MM.1S (cell line): ENCODE data around the gene LGALS3BP.

ENCODE experiments used
- EZH2 ChIP-seq: fragments of 300-600 bp; sonication (generic); optimal IDR thresholded peaks from 2 replicates; pipeline ENCODE3; 2017; ENCODE audit warnings: low read depth, mild to moderate bottlenecking, antibody characterized with exemption, low read length, mixed read lengths
- EZH2phosphoT487 ChIP-seq: fragments of 300-600 bp; sonication (generic); IDR thresholded peaks from 2 replicates; pipeline ENCODE4 v1.6.1; 2018; ENCODE audit warnings: antibody characterized with exemption, low read length
- TF ChIP-seq, protein P1 (sequence below): fragments of 300-600 bp; sonication (generic); IDR thresholded peaks from 2 replicates; pipeline ENCODE4 v1.5.1; 2016; ENCODE audit warnings: antibody characterized with exemption, low read length, mixed read lengths

DNA sequence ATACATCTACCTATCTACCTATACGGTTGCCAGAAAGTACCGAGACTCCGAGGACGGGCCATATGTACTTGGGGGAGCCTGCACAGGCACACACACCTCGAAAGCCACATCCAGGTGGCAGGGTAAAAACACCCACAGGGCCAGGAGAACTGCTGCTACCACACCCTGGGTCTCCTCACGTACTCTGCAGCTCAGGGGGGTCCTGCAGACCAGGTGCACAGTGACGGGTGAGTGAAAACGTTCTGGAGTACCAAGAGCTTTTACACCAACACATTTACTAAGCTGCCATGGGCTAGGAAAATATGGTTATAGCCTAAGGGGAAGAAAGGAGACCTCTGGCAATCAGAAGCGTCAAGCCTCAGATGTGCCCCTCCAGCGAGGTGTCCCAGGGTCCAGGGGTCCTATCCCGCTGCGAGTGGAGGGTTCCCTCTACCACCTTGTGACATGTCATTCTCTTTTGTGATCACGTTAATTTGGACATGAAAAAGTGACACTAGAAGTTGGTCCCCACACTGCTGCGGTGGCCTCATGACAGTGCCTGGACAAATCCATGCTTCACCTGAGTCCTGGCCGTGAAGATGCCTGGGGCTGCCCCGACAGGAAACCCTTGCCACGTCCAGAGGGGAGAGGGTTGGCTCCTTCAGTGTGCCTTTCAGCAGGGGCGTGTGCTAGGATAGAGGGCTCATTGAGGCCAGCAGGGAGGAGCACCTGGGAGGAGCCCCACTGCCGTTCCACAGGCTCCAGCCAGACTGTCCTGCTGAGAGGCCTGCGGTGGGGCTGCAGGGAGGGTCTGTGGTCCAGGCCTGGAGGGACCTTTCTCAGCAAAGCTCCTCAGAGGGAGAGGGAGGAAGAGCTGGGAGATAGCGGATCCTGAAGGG is 28.0 kb upstream of the LGALS3BP start:
- TF ChIP-seq, protein P1, sequence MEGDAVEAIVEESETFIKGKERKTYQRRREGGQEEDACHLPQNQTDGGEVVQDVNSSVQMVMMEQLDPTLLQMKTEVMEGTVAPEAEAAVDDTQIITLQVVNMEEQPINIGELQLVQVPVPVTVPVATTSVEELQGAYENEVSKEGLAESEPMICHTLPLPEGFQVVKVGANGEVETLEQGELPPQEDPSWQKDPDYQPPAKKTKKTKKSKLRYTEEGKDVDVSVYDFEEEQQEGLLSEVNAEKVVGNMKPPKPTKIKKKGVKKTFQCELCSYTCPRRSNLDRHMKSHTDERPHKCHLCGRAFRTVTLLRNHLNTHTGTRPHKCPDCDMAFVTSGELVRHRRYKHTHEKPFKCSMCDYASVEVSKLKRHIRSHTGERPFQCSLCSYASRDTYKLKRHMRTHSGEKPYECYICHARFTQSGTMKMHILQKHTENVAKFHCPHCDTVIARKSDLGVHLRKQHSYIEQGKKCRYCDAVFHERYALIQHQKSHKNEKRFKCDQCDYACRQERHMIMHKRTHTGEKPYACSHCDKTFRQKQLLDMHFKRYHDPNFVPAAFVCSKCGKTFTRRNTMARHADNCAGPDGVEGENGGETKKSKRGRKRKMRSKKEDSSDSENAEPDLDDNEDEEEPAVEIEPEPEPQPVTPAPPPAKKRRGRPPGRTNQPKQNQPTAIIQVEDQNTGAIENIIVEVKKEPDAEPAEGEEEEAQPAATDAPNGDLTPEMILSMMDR: no peak
- no peak for TF ChIP-seq EZH2
- no peak for TF ChIP-seq EZH2phosphoT487
